GM18520 (cell line): Measurements from ENCODE around the gene EDN2.

Experiments used
- ATAC-seq: cut with Tn5 transposase; IDR thresholded peaks from one replicate; pipeline ENCODE4 v1.9.1; 2021; ENCODE audit not compliant: unreplicated experiment

The EDN2 gene

GRCh38 chr1:41440321-41441085, 44.0 kb downstream of the EDN2 start:
- no peak for ATAC-seq

- no peak for ATAC-seq
Observed at GRCh38 chr1:41439234-41439633, 45.2 kb downstream of the EDN2 start.

- no peak for ATAC-seq
Observed at GRCh38 chr1:41438711-41439110, 45.8 kb downstream of the EDN2 start.

GRCh38 chr1:41437011-41437355, 47.5 kb downstream of the EDN2 start:
- ATAC-seq, result no peak

GRCh38 chr1:41436281-41437010, 48.0 kb downstream of the EDN2 start:
- ATAC-seq, result no peak

GRCh38 chr1:41435570-41436178, 48.8 kb downstream of the EDN2 start:
- ATAC-seq, result no peak

- no peak for ATAC-seq
Observed at GRCh38 chr1:41434748-41435449, 49.6 kb downstream of the EDN2 start.

GRCh38 chr1:41434306-41434705, 50.2 kb downstream of the EDN2 start:
- ATAC-seq, result no peak

- ATAC-seq, result no peak
Observed at GRCh38 chr1:41433501-41433900, 51.0 kb downstream of the EDN2 start.

- no peak for ATAC-seq
Observed at GRCh38 chr1:41432481-41433280, 51.8 kb downstream of the EDN2 start.

- no peak for ATAC-seq
Observed at GRCh38 chr1:41431490-41432350, 52.8 kb downstream of the EDN2 start.

GRCh38 chr1:41430582-41430981, 53.9 kb downstream of the EDN2 start:
- ATAC-seq, result no peak

GRCh38 chr1:41430069-41430468, 54.4 kb downstream of the EDN2 start:
- ATAC-seq, result no peak

- no peak for ATAC-seq
Observed at GRCh38 chr1:41429641-41430035, 54.8 kb downstream of the EDN2 start.
